ENCODE results near the gene C15orf61.

Gene C15orf61

GRCh38 chr15:67570875-67571647 lies 50.1 kb downstream of the C15orf61 start:
- H3K4me3 ChIP-seq (ENCODE audit: insufficient read depth in 1 of 2, low read depth in 1 of 2, low read length in 2 of 2) = no peak overlapping the region
- no peak overlapping the region for H3K18ac ChIP-seq (ENCODE audit: low read depth in 1 of 2, low read length in 2 of 2)
- DNase-seq = no peak
- H3K23ac ChIP-seq (ENCODE audit: low read length in 2 of 2) = no peak overlapping the region
- H4K91ac ChIP-seq (ENCODE audit: low read length) = no peak overlapping the region
- no peak overlapping the region for H3K27ac ChIP-seq (ENCODE audit: low read length, poor library complexity, severe bottlenecking)
- H3K4ac ChIP-seq (ENCODE audit: low read depth in 1 of 2, low read length in 2 of 2) = no peak overlapping the region
- no peak overlapping the region for H2BK120ac ChIP-seq (ENCODE audit: low read depth, low read length)
- no peak overlapping the region for H2AFZ ChIP-seq (ENCODE audit: low read depth, low read length)
- no peak overlapping the region for H2BK15ac ChIP-seq (ENCODE audit: low read depth, poor library complexity, severe bottlenecking)
- H4K8ac ChIP-seq (ENCODE audit: low read length) = no peak overlapping the region
- no peak overlapping the region for H3K9ac ChIP-seq (ENCODE audit: low read length)
- 82% methylated on average over 4 of the region's 4 CpGs for WGBS
- no peak overlapping the region for H3K4me2 ChIP-seq (ENCODE audit: low read length, poor library complexity, severe bottlenecking)
- H3K14ac ChIP-seq (ENCODE audit: low read length in 2 of 2) = no peak overlapping the region
- no peak overlapping the region for H2BK5ac ChIP-seq (ENCODE audit: low read depth, low read length, poor library complexity, severe bottlenecking)
- no peaks in the 10 kb centered on the region for H3K27me3 ChIP-seq (ENCODE audit: control insufficient read depth in 1 of 2, insufficient read depth in 1 of 2, low read length in 2 of 2)
- peaks cover 2% of the 10 kb centered on the region for H3K4me1 ChIP-seq (ENCODE audit: control insufficient read depth, insufficient read depth, low read depth, low read length)
- peaks cover 0 to 9% of the 10 kb centered on the region in 2 experiments for H3K36me3 ChIP-seq (ENCODE audit: control insufficient read depth in 1 of 2, insufficient read depth in 2 of 2, low read depth in 1 of 2, low read length in 2 of 2)
- no peaks in the 10 kb centered on the region for H3K79me1 ChIP-seq (replicated peaks; ENCODE audit: low read length, poor library complexity, severe bottlenecking)
- no peak overlapping the region for H2BK12ac ChIP-seq (ENCODE audit: low read length in 2 of 2)
- H3K9me3 ChIP-seq (ENCODE audit: control insufficient read depth, low read length) = no peaks in the 10 kb centered on the region
- no peak overlapping the region for H2AK5ac ChIP-seq (ENCODE audit: low read length, severe bottlenecking)

GRCh38 chr15:67571648-67572415 lies 50.9 kb downstream of the C15orf61 start:
- Histone ChIP-seq H2BK15ac (ENCODE audit: low read depth, poor library complexity, severe bottlenecking) (no peak overlapping the region), H4K8ac (ENCODE audit: low read length) (no peak overlapping the region), H2AK5ac (ENCODE audit: low read length, severe bottlenecking) (no peak overlapping the region), H3K9ac (ENCODE audit: low read length) (no peak overlapping the region), H2AFZ (ENCODE audit: low read depth, low read length) (no peak overlapping the region), H2BK12ac (ENCODE audit: low read length in 2 of 2) (no peak overlapping the region), H3K23ac (ENCODE audit: low read length in 2 of 2) (no peak overlapping the region), H4K91ac (ENCODE audit: low read length) (no peak overlapping the region), H3K4ac (ENCODE audit: low read depth in 1 of 2, low read length in 2 of 2) (no peak overlapping the region), H2BK120ac (ENCODE audit: low read depth, low read length) (peak overlapping the region; percentile 19), H3K4me1 (ENCODE audit: control insufficient read depth, insufficient read depth, low read depth, low read length) (peaks cover 2% of the 10 kb centered on the region), H3K14ac (ENCODE audit: low read length in 2 of 2) (no peak overlapping the region), H3K36me3 (ENCODE audit: control insufficient read depth in 1 of 2, insufficient read depth in 2 of 2, low read depth in 1 of 2, low read length in 2 of 2) (peaks cover 0 to 9% of the 10 kb centered on the region in 2 experiments), H3K9me3 (ENCODE audit: control insufficient read depth, low read length) (no peaks in the 10 kb centered on the region), H3K27ac (ENCODE audit: low read length, poor library complexity, severe bottlenecking) (no peak overlapping the region), H3K4me3 (ENCODE audit: insufficient read depth in 1 of 2, low read depth in 1 of 2, low read length in 2 of 2) (no peak overlapping the region), H3K27me3 (ENCODE audit: control insufficient read depth in 1 of 2, insufficient read depth in 1 of 2, low read length in 2 of 2) (no peaks in the 10 kb centered on the region), H3K18ac (ENCODE audit: low read depth in 1 of 2, low read length in 2 of 2) (no peak overlapping the region), H2BK5ac (ENCODE audit: low read depth, low read length, poor library complexity, severe bottlenecking) (no peak overlapping the region), H3K79me1 (replicated peaks; ENCODE audit: low read length, poor library complexity, severe bottlenecking) (no peaks in the 10 kb centered on the region), H3K4me2 (ENCODE audit: low read length, poor library complexity, severe bottlenecking) (no peak overlapping the region)
- peak; percentile 55 for DNase-seq
- 83% methylated on average over 5 of the region's 5 CpGs for WGBS

- Histone ChIP-seq H3K79me1 (replicated peaks; ENCODE audit: low read length, poor library complexity, severe bottlenecking) (peaks cover 3% of the 10 kb centered on the region), H2BK5ac (ENCODE audit: low read depth, low read length, poor library complexity, severe bottlenecking) (no peak overlapping the region), H2BK12ac (ENCODE audit: low read length in 2 of 2) (no peak overlapping the region), H3K14ac (ENCODE audit: low read length in 2 of 2) (no peak overlapping the region), H3K4me2 (ENCODE audit: low read length, poor library complexity, severe bottlenecking) (no peak overlapping the region), H3K4me1 (ENCODE audit: control insufficient read depth, insufficient read depth, low read depth, low read length) (peaks cover 2% of the 10 kb centered on the region), H3K27me3 (ENCODE audit: control insufficient read depth in 1 of 2, insufficient read depth in 1 of 2, low read length in 2 of 2) (no peaks in the 10 kb centered on the region), H3K4ac (ENCODE audit: low read depth in 1 of 2, low read length in 2 of 2) (no peak overlapping the region), H3K27ac (ENCODE audit: low read length, poor library complexity, severe bottlenecking) (no peak overlapping the region), H4K8ac (ENCODE audit: low read length) (no peak overlapping the region), H2BK15ac (ENCODE audit: low read depth, poor library complexity, severe bottlenecking) (no peak overlapping the region), H3K4me3 (ENCODE audit: insufficient read depth in 1 of 2, low read depth in 1 of 2, low read length in 2 of 2) (no peak overlapping the region), H3K36me3 (ENCODE audit: control insufficient read depth in 1 of 2, insufficient read depth in 2 of 2, low read depth in 1 of 2, low read length in 2 of 2) (peaks cover 0 to 9% of the 10 kb centered on the region in 2 experiments), H3K23ac (ENCODE audit: low read length in 2 of 2) (no peak overlapping the region), H4K91ac (ENCODE audit: low read length) (no peak overlapping the region), H3K9ac (ENCODE audit: low read length) (no peak overlapping the region), H2BK120ac (ENCODE audit: low read depth, low read length) (no peak overlapping the region), H3K9me3 (ENCODE audit: control insufficient read depth, low read length) (no peaks in the 10 kb centered on the region), H3K18ac (ENCODE audit: low read depth in 1 of 2, low read length in 2 of 2) (no peak overlapping the region), H2AK5ac (ENCODE audit: low read length, severe bottlenecking) (no peak overlapping the region), H2AFZ (ENCODE audit: low read depth, low read length) (no peak overlapping the region)
- 86% methylated on average over 2 of the region's 3 CpGs for WGBS
- no peak for DNase-seq
Measured at GRCh38 chr15:67573194-67573593, 52.3 kb downstream of the C15orf61 start.

- Histone ChIP-seq H4K8ac (ENCODE audit: low read length) (no peak overlapping the region), H3K79me1 (replicated peaks; ENCODE audit: low read length, poor library complexity, severe bottlenecking) (peaks cover 3% of the 10 kb centered on the region), H2AFZ (ENCODE audit: low read depth, low read length) (no peak overlapping the region), H2BK5ac (ENCODE audit: low read depth, low read length, poor library complexity, severe bottlenecking) (no peak overlapping the region), H2BK12ac (ENCODE audit: low read length in 2 of 2) (no peak overlapping the region), H3K4me2 (ENCODE audit: low read length, poor library complexity, severe bottlenecking) (no peak overlapping the region), H3K14ac (ENCODE audit: low read length in 2 of 2) (no peak overlapping the region), H3K27ac (ENCODE audit: low read length, poor library complexity, severe bottlenecking) (no peak overlapping the region), H2BK120ac (ENCODE audit: low read depth, low read length) (no peak overlapping the region), H3K9ac (ENCODE audit: low read length) (no peak overlapping the region), H2AK5ac (ENCODE audit: low read length, severe bottlenecking) (no peak overlapping the region), H4K91ac (ENCODE audit: low read length) (no peak overlapping the region), H3K4ac (ENCODE audit: low read depth in 1 of 2, low read length in 2 of 2) (no peak overlapping the region), H2BK15ac (ENCODE audit: low read depth, poor library complexity, severe bottlenecking) (no peak overlapping the region), H3K27me3 (ENCODE audit: control insufficient read depth in 1 of 2, insufficient read depth in 1 of 2, low read length in 2 of 2) (no peaks in the 10 kb centered on the region), H3K36me3 (ENCODE audit: control insufficient read depth in 1 of 2, insufficient read depth in 2 of 2, low read depth in 1 of 2, low read length in 2 of 2) (peaks cover 0 to 6% of the 10 kb centered on the region in 2 experiments), H3K23ac (ENCODE audit: low read length in 2 of 2) (no peak overlapping the region), H3K9me3 (ENCODE audit: control insufficient read depth, low read length) (no peaks in the 10 kb centered on the region), H3K4me3 (ENCODE audit: insufficient read depth in 1 of 2, low read depth in 1 of 2, low read length in 2 of 2) (no peak overlapping the region), H3K4me1 (ENCODE audit: control insufficient read depth, insufficient read depth, low read depth, low read length) (peaks cover 2% of the 10 kb centered on the region), H3K18ac (ENCODE audit: low read depth in 1 of 2, low read length in 2 of 2) (no peak overlapping the region)
- DNase-seq = no peak
- WGBS = 44% methylated on average over 3 of the region's 4 CpGs
Measured at GRCh38 chr15:67575039-67575502, 54.1 kb downstream of the C15orf61 start.
